Measurements from ENCODE around the gene IL1R1.

IL1R1 gene

DNA sequence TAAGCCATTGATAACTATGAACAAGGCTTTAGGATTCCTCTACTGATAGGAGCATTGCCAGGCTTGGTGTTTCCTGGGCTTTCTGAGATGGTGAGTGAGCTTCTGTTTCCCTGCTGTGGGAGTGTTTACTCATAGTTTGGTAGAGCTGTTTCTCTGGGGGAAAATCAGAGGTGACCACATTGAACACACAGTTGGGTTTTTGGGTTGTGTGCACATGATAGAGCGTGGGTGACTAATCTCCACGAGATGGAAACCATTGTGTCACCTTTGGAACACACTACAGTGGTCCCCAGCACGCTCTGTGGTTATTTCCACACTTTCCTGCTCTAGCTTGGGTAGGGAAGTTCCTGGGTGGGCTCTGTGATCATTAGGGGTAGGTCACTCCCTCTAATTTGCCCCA lies 5.4 kb downstream of the IL1R1 start:
- H3K4me3 ChIP-seq (ENCODE audit: insufficient read length, low read depth), result no peak overlapping the region
- H3K4me1 ChIP-seq (ENCODE audit: insufficient read depth, insufficient read length), result no peaks in the 10 kb centered on the region
- peaks cover 39% of the 10 kb centered on the region for H3K9me3 ChIP-seq (ENCODE audit: insufficient read depth, low read length)
- no peaks in the 10 kb centered on the region for H3K36me3 ChIP-seq (ENCODE audit: insufficient read depth, insufficient read length, low read length)
- no peak overlapping the region for H3K9ac ChIP-seq (ENCODE audit: insufficient read length, low read depth)
- TF ChIP-seq ZNF274 (IDR thresholded peaks at IDR 0.05; ENCODE audit: low read depth, low read length), result no peak
- no peak for TF ChIP-seq SUZ12 (IDR thresholded peaks at IDR 0.05; ENCODE audit: extremely low read depth, insufficient read depth, insufficient read length)
- no peak for TF ChIP-seq YY1 (IDR thresholded peaks at IDR 0.05; ENCODE audit: insufficient read depth, insufficient read length)
- DNase-seq (ENCODE audit: low read depth, low spot score), result no peak
- H3K27me3 ChIP-seq (ENCODE audit: insufficient read depth, insufficient read length), result peaks cover 11% of the 10 kb centered on the region

DNA sequence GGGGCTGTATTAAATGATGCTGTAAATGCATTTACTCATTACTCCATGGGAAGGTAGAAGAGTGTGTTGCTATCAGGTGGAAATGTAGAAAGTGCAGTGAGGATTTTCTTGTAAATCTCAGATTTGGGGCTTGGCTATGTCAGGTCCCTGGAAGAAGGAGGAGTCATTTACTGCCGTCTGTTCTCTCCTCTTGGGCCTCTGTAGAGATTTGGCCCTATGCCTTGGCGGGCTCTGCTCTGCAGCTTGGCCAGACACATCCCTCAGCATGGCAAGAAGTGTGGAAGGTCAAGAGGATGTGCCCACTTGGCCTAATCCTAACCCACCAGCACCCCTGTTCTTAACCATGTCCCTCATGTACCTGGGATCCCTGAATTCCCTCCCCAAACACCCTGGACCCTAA lies 6.7 kb downstream of the IL1R1 start:
- no peaks in the 10 kb centered on the region for H3K27me3 ChIP-seq (ENCODE audit: insufficient read depth, insufficient read length)
- H3K4me1 ChIP-seq (ENCODE audit: insufficient read depth, insufficient read length), result no peaks in the 10 kb centered on the region
- no peak overlapping the region for H3K4me3 ChIP-seq (ENCODE audit: insufficient read length, low read depth)
- H3K9ac ChIP-seq (ENCODE audit: insufficient read length, low read depth), result no peak overlapping the region
- DNase-seq (ENCODE audit: low read depth, low spot score), result no peak
- H3K9me3 ChIP-seq (ENCODE audit: insufficient read depth, low read length), result peaks cover 30% of the 10 kb centered on the region
- H3K36me3 ChIP-seq (ENCODE audit: insufficient read depth, insufficient read length, low read length), result no peaks in the 10 kb centered on the region
- no peak for TF ChIP-seq SUZ12 (IDR thresholded peaks at IDR 0.05; ENCODE audit: extremely low read depth, insufficient read depth, insufficient read length)
- TF ChIP-seq YY1 (IDR thresholded peaks at IDR 0.05; ENCODE audit: insufficient read depth, insufficient read length), result no peak
- TF ChIP-seq ZNF274 (IDR thresholded peaks at IDR 0.05; ENCODE audit: low read depth, low read length), result no peak

DNA sequence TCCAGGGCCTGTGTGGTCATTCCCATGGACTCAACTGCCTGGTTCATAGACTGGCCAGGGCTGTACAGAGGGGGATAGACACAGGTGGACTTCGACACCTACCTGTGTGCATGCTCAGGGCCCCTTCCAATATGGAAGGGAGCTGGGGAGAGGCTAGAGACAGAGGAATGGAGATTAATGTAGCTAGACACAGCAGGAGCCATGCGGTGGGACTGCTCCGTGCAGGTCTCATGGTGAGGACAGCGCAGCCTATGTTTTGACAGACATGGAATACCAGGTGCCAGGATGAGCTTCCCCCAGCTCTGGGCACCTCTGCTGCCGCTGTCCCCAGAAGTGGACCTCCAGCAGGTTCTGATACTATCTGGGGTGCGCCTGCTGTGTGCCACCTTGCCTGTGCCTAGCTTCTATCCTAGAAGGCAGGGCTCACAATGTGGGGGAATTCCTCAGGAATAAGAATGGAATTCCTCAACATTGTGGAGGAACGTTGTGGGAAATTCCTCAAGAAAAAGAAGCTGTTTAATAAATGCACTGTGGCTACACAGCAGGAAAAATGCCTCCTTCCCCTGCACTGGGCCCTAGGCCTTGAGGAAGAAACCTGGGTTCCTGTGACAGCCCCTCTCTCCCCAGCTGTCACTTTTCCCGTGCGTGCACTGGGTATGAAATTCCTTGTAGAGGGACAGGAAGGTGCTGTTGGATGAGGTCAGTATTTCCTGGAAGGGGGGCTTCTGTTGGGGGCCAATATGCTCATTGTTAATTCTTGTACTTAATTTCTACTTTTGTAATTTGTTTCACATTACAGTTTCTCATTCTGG lies 7.3 kb downstream of the IL1R1 start:
- Histone ChIP-seq H3K27me3 (ENCODE audit: insufficient read depth, insufficient read length) (no peaks in the 10 kb centered on the region), H3K4me3 (ENCODE audit: insufficient read length, low read depth) (no peak overlapping the region), H3K9ac (ENCODE audit: insufficient read length, low read depth) (no peak overlapping the region), H3K4me1 (ENCODE audit: insufficient read depth, insufficient read length) (no peaks in the 10 kb centered on the region), H3K9me3 (ENCODE audit: insufficient read depth, low read length) (peaks cover 24% of the 10 kb centered on the region), H3K36me3 (ENCODE audit: insufficient read depth, insufficient read length, low read length) (no peaks in the 10 kb centered on the region)
- no peak for DNase-seq (ENCODE audit: low read depth, low spot score)
- TF ChIP-seq ZNF274 (IDR thresholded peaks at IDR 0.05; ENCODE audit: low read depth, low read length) (no peak), YY1 (IDR thresholded peaks at IDR 0.05; ENCODE audit: insufficient read depth, insufficient read length) (no peak), SUZ12 (IDR thresholded peaks at IDR 0.05; ENCODE audit: extremely low read depth, insufficient read depth, insufficient read length) (no peak)

DNA sequence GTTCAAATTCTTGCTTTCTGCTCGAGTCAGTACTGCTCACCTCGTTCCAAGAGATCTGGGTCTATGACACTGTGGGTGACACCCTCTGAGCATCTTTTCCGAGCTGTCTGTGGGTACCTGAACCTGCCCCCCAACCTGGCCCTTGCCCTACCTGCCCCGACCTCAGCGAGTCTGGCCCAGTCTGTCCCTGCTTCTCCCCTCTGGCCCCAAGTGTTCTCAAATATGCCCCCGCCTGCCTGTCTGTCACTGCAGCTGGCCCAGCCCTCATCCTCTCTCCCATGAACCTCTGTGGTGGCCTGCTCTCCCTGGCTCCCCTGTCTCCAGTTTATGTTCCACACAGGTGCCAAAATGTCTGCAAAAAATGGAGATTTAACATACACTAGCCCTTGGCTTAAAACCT lies 11.8 kb downstream of the IL1R1 start:
- DNase-seq (ENCODE audit: low read depth, low spot score), result no peak
- Histone ChIP-seq H3K4me1 (ENCODE audit: insufficient read depth, insufficient read length) (no peaks in the 10 kb centered on the region), H3K36me3 (ENCODE audit: insufficient read depth, insufficient read length, low read length) (no peaks in the 10 kb centered on the region), H3K4me3 (ENCODE audit: insufficient read length, low read depth) (no peak overlapping the region), H3K27me3 (ENCODE audit: insufficient read depth, insufficient read length) (no peaks in the 10 kb centered on the region), H3K9me3 (ENCODE audit: insufficient read depth, low read length) (no peaks in the 10 kb centered on the region; the same call in 1 of the 2 replicates), H3K9ac (ENCODE audit: insufficient read length, low read depth) (no peak overlapping the region)
- no peak for TF ChIP-seq SUZ12 (IDR thresholded peaks at IDR 0.05; ENCODE audit: extremely low read depth, insufficient read depth, insufficient read length)
- no peak for TF ChIP-seq ZNF274 (IDR thresholded peaks at IDR 0.05; ENCODE audit: low read depth, low read length)
- no peak for TF ChIP-seq YY1 (IDR thresholded peaks at IDR 0.05; ENCODE audit: insufficient read depth, insufficient read length)

DNA sequence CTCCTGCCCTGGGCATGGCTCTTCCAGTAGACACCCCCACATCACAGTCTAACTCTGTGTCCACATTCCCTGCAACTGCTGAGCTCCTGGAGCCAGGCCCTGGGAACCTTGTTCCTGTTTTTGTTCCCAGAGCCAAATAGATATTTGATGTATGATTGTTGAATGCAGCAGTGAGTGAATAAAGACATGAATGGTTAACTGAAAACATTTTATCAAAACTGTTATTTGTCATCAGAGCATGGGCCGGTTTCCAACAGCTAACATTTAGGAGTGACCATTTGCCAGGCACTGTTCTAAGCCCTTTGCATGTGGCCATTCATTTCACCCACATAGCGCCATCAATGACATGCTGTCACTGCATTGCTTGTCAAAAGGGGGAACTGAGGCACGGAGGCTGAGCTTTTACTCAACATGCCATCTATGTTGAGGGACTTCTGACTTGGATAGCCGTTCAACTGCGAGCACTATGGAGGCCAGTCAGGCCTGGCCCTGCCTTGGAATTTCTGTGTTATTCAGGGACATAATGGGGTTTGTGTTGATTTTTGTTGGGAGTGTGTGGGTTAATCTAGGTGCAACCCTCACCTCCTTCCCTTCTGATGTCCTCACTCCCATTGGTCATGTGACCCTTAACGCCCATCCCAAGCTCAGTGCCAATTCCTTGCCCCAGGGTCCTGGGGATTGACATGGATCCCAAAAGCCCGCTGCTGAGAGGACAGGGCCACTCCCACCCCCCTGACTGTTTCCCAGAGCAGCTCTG lies 12.6 kb downstream of the IL1R1 start:
- no peaks in the 10 kb centered on the region for H3K4me1 ChIP-seq (ENCODE audit: insufficient read depth, insufficient read length)
- no peak for DNase-seq (ENCODE audit: low read depth, low spot score)
- no peak for TF ChIP-seq YY1 (IDR thresholded peaks at IDR 0.05; ENCODE audit: insufficient read depth, insufficient read length)
- no peak for TF ChIP-seq ZNF274 (IDR thresholded peaks at IDR 0.05; ENCODE audit: low read depth, low read length)
- TF ChIP-seq SUZ12 (IDR thresholded peaks at IDR 0.05; ENCODE audit: extremely low read depth, insufficient read depth, insufficient read length), result no peak
- H3K36me3 ChIP-seq (ENCODE audit: insufficient read depth, insufficient read length, low read length), result no peaks in the 10 kb centered on the region
- no peaks in the 10 kb centered on the region; the same call in 1 of the 2 replicates for H3K9me3 ChIP-seq (ENCODE audit: insufficient read depth, low read length)
- H3K27me3 ChIP-seq (ENCODE audit: insufficient read depth, insufficient read length), result no peaks in the 10 kb centered on the region
- no peak overlapping the region for H3K9ac ChIP-seq (ENCODE audit: insufficient read length, low read depth)
- H3K4me3 ChIP-seq (ENCODE audit: insufficient read length, low read depth), result no peak overlapping the region

DNA sequence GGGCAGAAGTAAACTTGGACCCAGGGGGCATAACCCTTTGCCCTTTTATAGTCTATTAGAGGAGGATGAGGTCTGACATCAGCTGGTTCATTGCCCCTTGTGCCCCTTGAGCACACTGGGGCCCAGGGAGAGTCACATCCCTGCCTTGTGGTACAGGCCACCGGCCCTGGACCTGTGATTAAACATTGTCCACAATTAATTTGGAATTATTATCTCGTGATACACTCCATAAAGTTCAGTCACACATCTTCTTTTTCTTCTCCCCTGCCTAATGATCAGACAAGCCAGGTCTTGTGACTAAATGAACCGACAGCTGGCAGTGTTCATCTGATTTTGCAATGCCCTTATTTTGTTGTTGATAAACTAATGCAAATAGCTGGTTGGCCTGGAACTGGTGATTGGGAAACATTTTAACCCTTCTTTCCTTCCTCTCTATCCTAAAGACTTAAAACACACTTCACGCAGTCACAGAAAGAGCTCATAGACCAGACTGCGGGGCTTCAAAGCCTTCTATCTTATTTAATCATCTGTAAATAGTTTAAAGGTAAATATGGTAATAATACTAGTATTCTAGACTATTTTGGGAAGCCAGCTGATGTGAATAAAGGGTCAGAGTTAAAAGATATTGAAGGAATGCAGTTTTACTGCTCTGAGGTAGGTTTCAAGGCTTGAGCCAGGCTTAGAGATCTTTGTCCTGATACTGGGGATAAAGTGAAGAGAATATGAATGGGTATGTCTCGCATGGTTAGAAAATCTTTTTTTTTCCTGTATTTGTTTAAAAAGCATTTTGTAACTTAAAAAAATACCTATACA lies 13.4 kb downstream of the IL1R1 start:
- Histone ChIP-seq H3K27me3 (ENCODE audit: insufficient read depth, insufficient read length) (no peaks in the 10 kb centered on the region), H3K9ac (ENCODE audit: insufficient read length, low read depth) (no peak overlapping the region), H3K36me3 (ENCODE audit: insufficient read depth, insufficient read length, low read length) (no peaks in the 10 kb centered on the region), H3K9me3 (ENCODE audit: insufficient read depth, low read length) (no peaks in the 10 kb centered on the region; the same call in 1 of the 2 replicates), H3K4me3 (ENCODE audit: insufficient read length, low read depth) (no peak overlapping the region), H3K4me1 (ENCODE audit: insufficient read depth, insufficient read length) (no peaks in the 10 kb centered on the region)
- TF ChIP-seq ZNF274 (IDR thresholded peaks at IDR 0.05; ENCODE audit: low read depth, low read length), result no peak
- TF ChIP-seq SUZ12 (IDR thresholded peaks at IDR 0.05; ENCODE audit: extremely low read depth, insufficient read depth, insufficient read length), result no peak
- no peak for TF ChIP-seq YY1 (IDR thresholded peaks at IDR 0.05; ENCODE audit: insufficient read depth, insufficient read length)
- no peak for DNase-seq (ENCODE audit: low read depth, low spot score)
